GM11168 (cell line): ENCODE measurements around the gene CD300LB.
"Not testable (repeated sequence)": the region's sequence is repeated elsewhere in the genome, so short reads cannot be mapped to it uniquely, and the experiment has no call there.

ENCODE experiments used
- in situ Hi-C: fragments of 300-500 bp; cut with MboI; formaldehyde crosslinking; loops from one replicate; pipeline ENCODE4 v1.12.0; 2022; ENCODE audit warnings: low sequenced_read_pairs; ENCODE audit not compliant: unreplicated experiment

The CD300LB gene

DNA sequence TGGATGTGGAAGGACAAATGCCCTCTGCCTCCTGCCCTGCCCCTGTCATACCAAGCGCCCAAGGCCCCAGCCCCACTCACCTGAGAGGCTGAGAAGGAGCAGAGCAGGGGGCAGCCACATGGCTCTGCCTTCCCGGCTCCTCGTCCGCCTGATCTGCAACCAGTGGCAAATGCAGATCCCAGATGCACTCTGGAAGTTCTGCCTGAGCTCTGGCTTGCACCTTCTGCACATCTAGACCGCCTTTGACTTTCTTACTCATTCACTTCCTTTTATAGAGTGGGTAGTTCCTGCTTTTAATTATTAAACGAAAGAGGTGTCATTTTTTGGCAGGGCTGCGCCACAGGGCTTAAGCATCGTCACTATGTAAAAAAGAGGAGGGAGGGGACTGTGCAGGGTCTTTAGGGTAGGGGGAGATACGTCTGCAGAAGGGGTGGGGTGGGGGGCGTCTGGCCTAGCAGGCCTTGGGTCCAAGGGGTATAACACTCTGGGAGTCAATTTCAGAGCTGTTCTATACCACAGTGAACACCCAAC is at the start of gene CD300LB:
CD300LB (minus strand) TSS at position 245 of the 531 bp plus-strand sequence; CDS start at position 120, 125 bp downstream.
- in situ Hi-C loops, result no loop called here

DNA sequence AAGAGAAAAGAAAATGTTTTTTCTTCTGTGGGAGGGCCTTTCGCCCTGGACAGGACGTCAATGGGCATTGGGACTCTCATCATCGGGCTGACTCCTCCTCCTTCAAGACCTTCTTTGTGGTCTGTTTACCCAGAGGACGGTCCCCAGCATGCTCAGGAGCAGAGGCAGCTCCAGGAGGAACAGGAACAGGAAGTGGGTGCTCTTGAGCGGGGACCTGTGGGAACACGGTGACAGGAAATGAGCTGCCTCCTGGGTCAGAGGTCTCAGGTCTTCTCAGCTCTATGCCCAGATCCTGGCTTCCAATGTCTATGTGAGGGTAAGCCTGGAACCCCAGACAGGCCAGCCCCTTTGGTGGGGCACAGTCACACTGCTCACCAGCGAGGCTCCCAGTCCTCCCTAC is 48.6 kb upstream of the CD300LB start:
- in situ Hi-C loops, result no loop called here

DNA sequence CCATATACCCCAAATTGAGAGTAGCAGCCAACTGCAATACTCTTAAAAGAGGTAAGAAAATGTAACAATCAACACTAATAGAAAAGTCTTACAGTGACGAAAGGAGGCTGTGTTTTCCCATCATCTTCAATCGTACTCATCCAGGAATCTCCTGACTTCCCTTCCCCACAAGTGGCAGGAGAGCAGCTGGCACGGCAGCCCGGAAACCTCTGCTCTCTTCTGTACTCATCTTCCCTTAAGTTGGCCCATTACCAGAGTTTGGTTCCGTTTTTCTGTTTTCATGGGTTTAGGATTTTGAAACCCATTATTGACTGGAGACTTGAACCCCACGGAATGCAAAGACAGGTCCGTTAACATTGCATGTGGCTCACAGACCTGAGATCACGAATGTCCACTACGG is 47.7 kb upstream of the CD300LB start:
- in situ Hi-C loops, result no loop called here

DNA sequence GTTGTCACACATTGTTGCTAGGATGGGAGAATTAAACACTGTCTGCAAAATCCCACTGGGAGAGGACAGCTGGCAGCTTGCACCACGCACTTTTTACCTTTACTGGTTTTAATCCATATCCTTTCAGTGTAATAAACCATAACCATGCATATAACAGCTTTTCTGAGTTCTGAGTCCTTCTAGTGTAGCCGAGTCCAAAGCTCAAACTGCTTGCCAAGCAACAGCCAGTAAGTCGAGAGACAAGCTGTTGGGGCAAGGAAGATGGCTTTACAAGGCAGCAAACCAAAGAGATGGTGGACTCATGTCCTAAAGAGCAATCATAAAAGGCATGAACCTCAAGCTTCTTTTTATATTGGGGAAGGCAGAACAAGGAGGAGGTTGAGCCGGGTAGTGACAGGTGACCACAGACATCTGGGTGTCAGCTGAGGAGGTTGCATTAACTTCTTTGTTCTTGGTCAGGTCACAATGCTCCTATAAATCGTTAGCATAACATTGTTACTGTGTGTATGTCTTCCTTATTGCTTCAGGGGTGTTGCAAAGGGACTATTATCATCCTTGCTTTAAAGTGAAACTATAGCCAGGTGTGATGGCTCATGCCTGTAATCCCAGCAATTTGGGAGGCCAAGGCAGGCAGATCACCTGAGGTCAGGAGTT is 43.3 kb upstream of the CD300LB start:
- in situ Hi-C loops, result no loop called here

DNA sequence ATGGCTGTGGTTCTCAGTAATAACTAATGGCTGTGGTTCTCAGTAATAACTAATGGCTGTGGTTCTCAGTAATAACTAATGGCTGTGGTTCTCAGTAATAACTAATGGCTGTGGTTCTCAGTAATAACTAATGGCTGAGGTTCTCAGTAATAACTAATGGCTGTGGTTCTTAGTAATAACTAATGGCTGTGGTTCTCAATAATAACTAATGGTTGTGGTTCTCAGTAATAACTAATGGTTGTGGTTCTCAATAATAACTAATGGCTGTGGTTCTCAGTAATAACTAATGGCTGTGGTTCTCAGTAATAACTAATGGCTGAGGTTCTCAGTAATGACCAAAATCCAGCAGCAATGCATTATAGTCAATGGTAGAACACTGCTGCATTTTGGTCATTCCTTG is 42.4 kb upstream of the CD300LB start:
- in situ Hi-C loops, result not testable (repeated sequence)

DNA sequence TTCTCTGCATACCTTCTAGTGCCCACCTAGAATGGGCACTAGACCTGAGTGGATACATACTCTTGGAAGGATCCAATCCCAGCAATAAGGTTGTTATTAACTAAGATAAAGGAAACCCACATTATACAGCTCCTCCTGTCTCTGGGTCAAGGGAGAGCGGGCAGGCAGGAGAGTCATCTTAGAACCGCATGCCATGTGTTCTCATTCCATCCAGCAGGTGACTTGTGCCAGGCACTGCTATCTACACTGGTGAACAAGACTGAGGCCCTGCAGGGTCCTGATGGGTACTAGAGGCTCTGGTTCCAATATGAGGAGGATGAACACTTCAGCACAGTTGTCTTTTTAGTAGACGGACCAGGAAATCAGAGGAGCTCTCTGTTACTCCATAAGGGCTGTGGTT is 41.9 kb upstream of the CD300LB start:
- in situ Hi-C loops, result no loop called here

DNA sequence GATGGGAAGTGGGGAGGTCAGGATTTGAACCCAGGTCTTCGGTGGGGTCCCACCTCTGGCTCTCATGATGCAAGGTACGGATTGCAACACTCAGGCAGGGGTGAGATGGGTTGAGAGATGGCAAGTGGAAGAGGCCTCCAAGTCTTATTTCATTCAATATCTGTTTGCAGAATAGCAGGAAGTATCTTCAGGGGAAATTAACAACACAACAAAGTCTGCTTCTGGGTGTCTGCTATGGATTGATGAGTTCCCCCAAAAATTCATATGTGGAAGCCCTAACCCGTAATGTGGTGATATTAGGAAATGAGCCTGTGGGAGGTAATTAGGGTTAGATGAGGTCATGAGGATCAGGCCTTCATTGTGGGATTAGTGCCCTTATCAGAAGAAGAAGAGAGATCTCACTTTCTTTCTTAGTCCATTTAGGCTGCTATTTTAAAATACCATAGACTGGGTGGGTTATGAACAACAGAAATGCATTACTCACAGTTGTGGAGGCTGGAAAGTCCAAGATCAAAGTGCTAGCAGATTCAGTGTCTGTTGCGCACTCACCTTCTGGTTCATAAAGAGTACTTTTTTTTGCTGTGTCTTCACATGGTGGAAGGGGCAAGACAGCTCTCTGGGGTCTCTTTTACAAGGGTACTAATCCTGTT is 40.5 kb upstream of the CD300LB start:
- in situ Hi-C loops, result no loop called here

DNA sequence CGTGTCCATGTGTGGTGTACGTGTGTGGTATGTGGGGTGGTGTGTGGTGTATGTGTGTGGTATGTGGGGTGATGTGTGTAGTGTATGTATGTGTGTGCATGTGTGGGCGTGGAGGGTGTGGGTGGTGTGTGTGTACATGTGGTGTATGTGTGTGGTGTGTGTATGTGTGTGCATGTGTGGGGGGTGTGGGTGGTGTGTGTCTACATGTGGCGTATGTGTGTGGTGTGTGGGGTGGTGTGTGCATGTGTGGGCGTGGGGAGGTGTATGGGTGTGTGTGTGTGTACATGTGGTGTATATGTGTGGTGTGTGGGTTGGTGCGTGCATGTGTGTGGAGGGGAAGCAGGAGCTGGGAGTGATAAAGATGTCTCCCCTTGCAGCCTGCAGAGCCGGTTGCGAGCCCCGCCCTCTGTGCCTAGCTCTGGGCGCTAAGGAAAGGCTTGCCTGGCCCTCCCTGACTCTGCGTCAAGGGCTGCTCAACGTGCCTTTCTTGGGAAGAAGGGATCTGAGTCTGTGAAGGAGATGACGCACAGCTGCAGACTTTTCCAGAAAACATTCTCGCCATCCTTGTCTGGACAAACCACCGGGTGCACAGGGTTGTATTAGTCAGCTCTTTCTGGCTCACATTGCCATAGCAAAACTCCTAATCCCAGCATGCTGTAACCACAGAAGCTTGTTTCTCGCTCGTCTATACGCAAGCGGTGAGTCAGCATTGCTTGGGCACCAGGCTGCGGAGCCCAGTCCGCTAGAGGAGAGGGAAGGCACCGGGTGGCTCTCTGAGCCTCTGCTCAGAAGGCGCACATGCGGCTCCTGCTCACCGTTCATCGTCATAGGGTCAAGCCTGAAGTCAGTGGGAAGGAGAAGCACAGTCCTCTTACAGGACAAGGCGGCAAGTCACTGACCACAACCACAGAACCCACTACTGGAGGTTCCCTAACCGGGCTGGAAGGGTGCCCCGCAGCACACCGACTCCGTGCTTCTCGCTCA is 38.0 kb upstream of the CD300LB start:
- in situ Hi-C loops, result no loop called here

DNA sequence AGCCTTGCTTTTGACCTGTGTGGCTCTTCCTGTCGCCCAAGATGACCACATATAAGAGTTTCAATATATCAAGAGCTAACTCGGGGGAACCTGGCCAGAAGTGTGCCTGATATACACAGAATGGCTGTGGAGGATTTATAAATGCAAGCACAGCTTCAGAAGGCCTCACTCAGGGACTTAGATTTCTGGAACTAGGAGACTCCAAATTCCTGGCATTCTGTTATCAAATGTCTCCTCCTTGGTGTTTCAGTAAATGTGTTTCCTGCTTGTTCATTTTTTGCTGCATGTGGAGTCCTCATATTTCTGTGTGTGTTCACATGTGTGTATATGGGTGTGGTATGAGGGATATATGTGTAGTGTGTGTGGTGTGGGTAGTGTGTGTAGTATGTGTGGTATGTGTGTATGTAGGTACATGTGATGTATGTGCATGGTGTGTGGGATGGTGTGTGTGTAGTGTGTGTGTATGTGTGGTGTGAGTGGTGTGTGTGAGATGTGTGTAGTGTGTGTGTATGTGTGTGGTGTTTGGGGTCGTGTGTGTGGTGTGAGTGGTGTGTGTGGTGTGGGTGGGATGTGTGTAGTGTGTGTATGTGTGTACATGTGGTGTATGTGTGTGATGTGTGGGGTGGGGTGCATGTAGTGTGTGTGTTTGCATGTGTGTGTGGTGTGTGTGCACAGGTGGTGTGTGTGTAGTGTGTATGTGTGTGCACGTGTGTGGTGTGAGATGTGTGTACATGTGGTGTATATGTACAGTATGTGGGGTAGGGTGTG is 37.0 kb upstream of the CD300LB start:
- in situ Hi-C loops, result no loop called here

DNA sequence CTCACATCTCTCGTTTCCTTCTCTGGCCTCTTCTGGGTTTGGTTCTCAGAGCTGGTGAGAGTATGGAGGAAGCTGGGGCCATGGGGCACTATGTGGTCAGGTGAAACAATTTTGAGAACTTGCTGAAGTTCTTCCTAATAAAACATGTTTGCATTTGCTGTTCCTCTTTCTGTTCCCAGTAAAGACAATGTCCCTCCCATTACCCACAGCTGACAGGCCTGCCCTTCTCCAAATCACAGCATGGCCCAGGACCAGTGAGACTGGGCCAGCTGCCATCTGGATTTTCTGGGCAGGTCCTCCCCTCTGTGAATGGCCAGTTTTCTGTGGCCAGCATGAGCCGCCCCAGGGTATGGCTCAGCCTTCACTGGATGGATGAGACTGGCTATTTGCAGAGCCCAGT is 36.1 kb upstream of the CD300LB start, which contains the start of gene CD300H:
CD300H (minus strand) TSS at position 113 of the 400 bp plus-strand sequence.
- in situ Hi-C loops, result no loop called here

DNA sequence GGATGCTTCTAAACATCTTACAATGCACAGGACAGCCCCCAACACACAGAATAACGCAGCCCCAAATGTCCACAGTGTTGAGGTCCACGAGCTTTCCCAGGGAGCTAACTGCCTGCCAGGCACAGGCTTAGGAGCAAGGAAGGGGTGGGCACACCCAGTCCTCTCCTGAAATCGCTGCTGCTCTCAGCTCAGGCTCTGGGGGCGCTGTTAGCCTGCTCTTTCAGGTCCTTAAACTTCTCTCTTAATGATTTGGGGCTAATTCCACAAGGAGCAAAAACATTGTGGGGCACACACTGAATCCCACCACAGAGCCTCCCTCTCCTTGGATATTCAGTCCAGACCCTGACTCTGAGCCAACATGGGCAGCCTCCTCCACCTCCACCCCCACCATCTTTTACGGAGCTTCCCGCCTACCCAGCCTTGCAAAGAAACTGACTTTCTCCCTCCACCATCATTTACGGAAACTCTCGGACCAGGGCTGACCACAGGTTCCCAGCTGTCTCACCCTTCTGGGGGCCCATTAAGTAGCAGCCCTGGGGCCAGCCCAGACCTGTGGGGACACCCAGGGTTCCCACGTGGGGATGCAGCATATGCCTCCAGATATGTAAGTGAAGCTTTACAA is 35.0 kb upstream of the CD300LB start:
- in situ Hi-C loops, result no loop called here

DNA sequence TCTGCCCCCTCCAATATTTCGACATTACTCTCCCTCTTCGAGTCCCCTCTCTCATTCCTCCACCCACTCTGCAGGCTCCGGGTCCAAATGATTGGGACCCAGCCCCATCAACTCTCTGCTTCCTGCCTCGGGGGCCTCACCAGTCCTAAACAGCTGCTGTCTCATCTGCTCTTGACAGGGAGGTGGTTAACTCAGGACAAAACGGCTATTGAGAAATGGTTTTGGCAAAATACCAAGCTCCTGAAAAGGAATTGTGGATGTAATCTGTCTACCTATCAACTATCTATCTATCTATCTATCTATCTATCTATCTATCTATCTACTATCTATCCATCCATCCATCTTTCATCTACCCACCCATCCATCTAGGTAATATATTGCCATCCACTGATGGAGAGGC is 33.9 kb upstream of the CD300LB start:
- in situ Hi-C loops, result no loop called here

DNA sequence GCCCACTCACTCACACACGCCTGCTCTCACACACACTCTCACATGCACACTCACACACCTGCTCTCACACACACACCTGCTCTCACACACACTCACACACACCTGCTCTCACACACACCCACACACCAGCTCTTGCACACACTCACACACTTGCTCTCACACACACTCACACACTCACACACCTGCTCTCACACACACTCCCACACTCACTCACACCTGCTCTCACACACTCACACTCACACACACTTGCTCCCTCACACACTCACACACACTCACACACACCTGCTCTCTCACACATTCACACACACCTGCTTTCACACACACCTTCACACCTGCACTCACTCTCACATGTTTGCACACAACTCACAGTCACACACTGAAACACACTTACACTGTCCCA is 32.1 kb upstream of the CD300LB start:
- in situ Hi-C loops, result no loop called here

DNA sequence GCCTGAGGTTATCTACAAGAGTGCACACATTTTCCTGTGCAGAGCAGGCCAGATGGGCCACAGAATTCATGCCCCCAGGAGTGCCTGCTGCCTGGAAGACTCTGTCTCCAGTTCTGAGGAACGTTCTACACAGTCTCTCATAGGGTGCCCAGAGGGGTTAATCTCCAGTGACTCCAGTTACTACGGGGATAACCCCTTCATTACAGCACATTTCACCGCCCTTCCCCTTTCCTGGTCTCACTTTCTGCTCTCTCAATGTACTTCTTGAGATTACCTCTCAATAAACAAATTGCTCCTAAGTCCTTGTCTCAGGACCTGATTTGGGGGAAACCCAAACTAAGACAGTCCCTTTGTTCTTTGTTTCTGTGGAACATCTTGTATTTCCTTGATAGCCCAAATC is 30.3 kb upstream of the CD300LB start:
- in situ Hi-C loops, result no loop called here

DNA sequence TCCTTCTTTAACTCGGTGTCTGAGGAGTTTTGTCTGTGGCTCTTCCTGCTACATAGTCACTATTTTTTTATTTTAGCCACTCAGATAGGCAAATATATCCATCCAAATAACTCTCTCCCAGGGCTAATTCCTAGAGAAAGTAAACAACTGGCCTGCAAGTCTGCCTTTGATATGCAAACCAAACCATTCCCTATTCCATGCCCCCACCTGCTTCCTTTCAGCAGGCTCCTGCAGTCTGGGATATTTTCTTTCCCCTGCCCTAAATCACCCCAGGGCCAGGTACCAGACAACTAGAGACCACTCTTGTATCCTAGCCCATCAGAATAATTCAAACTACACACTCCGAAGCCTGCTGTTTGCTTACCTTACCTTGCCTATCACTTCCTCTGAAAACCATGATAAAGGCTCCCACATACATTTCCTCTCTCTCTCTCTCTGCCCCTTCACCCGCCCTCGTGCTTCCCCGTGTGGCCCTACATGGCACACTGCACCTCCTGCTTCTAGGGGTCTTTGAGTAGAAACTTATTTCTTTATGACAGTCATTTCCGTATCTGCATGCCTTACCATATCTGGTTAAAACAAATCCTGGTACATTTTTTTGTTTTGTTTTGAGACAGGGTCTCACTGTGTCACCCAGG is 27.7 kb upstream of the CD300LB start:
- in situ Hi-C loops, result no loop called here

DNA sequence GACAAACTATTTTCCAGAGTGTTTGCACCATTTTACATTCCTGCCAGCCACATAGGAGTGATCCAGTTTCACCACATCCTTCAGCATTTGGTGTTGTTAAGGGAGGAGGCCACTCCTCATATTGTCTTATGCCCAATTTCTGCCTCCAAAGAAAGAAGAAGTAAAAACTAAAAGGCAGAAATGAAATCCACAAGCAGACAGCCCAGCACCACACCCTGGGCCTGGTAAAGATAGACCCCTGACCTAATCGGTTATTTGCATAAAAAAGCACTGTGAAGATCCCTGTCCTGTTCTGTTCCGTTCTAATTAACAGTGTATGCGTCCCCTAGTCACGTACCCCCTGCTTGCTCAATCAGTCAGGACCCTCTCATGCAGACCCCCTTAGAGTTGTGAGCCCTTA is 27.1 kb upstream of the CD300LB start:
- in situ Hi-C loops, result not testable (repeated sequence)

DNA sequence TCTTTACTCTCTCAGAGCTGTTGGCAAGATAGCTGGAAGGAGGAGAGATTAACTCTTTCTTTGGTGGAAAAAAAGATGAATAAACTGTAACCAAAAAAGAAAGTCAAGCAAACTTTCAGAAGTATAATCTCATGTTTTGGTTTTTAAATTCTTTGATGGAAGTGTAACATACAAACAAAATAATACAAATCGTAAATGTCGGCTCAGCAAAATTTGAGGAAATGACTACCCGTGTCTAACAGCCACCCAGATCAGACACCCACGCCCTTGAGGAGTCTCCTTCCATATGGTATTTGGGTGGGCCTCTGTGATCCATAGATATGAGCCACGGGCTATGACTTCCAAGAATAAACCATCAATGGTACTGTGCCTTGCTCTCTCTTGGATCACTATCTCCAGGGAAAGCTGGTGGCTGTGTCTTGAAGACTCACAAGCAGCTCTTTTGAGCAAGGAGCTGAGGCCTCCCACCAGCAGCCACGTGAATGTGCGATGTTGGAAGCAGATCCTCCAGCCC is 24.2 kb upstream of the CD300LB start:
- in situ Hi-C loops, result no loop called here

DNA sequence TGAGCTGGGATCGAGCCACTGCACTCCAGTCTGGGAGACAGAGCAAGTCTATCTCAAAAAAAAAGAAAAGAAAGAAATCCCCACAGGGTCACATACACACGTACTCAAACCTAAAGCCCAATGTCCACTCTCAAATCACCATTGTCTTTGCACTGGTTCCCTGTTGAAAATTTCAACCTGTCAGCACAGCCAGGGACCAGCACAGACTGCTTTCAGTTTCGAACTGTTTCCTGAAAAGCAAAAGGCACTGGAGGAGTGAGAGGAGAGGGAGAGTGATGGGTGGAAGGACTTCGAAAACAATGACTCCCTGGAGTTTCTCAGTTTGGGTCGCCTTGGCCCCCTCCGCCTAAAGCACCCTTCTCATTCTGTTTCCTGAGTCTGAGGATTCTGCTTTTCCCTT is 23.6 kb upstream of the CD300LB start:
- in situ Hi-C loops, result no loop called here

DNA sequence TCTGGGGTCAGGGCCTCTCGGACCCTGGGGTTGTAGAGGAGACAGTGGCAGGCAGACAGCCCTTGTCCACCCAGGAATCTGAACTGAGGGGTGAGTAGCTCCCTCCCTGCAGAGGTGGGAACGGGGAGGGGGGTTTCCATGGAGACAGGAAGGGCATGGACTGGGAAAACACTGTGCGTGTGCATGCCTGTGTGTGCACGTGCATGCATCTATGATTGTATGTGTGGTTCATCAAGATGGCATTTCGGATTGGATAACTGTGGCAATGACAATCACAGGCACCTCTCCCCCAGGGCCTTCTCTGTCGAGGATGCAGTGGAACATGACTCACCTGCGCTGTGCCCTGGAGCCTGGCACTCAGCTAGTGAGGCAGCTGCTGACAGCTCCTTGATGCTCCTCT is 20.8 kb upstream of the CD300LB start:
- in situ Hi-C loops, result no loop called here
